ENCODE data around the gene ZNF280A.
"Not testable (repeated sequence)": the region's sequence is repeated elsewhere in the genome, so short reads cannot be mapped to it uniquely, and the experiment has no call there.

Gene ZNF280A

GRCh38 chr22:22468794-22469469 is 51.1 kb downstream of the ZNF280A start:
- not testable (repeated sequence) for DNase-seq (ENCODE audit: low spot score)

GRCh38 chr22:22467112-22467511 is 53.0 kb downstream of the ZNF280A start:
- DNase-seq (ENCODE audit: low spot score) = no peak

GRCh38 chr22:22465782-22466181 is 54.3 kb downstream of the ZNF280A start:
- no peak for DNase-seq (ENCODE audit: low spot score)

- DNase-seq (ENCODE audit: low spot score) = no peak
Observed at GRCh38 chr22:22465094-22465602, 54.9 kb downstream of the ZNF280A start.

GRCh38 chr22:22464541-22465054 is 55.5 kb downstream of the ZNF280A start:
- DNase-seq (ENCODE audit: low spot score) = no peak

GRCh38 chr22:22463855-22464540 is 56.1 kb downstream of the ZNF280A start:
- DNase-seq (ENCODE audit: low spot score) = no peak

Data from left forelimb (tissue), 1 donor.